SK-N-SH (cell line): ENCODE measurements around the gene VN1R5. TPM values are rescaled to one million over a fixed set of nuclear protein-coding genes. Genes with fewer than 3 reads are reported as not detected.
"Not testable (repeated sequence)": the region's sequence is repeated elsewhere in the genome, so short reads cannot be mapped to it uniquely, and the experiment has no call there.

ENCODE experiments used
- CTCF ChIA-PET: fragments of 300-600, 350-600 bp; formaldehyde crosslinking; extraction: SDS; loops from one replicate; lab custom pipeline; 2021; lab: Yijun Ruan, JAX
- POLR2A ChIA-PET: fragments of 350-600 bp; sonication (Branson Sonifier 250); formaldehyde crosslinking; extraction: SDS; loops from one replicate; lab custom pipeline; 2020; ENCODE audit warnings: antibody characterized with exemption, inconsistent platforms; lab: Yijun Ruan, JAX
- DNase-seq: peaks from one replicate; pipeline ENCODE4 v3.0.0; 2012
- H2AFZ ChIP-seq: fragments of 200-600 bp; sonication (generic); 2 replicates; pipeline ENCODE4 v1.8.1; 2016; ENCODE audit warnings: antibody characterized with exemption, mild to moderate bottlenecking, low read depth
- H3F3A ChIP-seq: fragments of 200-600 bp; sonication (generic); replicated peaks from 2 replicates; pipeline ENCODE3; 2016; ENCODE audit warnings: antibody characterized with exemption, mild to moderate bottlenecking; ENCODE audit not compliant: insufficient read depth
- H3K27ac ChIP-seq, 2 experiments: fragments of 200-500 bp in 1 of 2; fragments of 200-600 bp in 1 of 2; sonication (Bioruptor generic) in 1 of 2; sonication (generic), shearing (Covaris generic) in 1 of 2; 2 replicates each; pipeline versions ENCODE4 v1.5.1 to v1.6.1; 2014 to 2016; ENCODE audit warnings: low read depth in 2 of 2, inconsistent platforms in 1 of 2, low read length in 1 of 2, mild to moderate bottlenecking in 1 of 2, mixed read lengths in 1 of 2
- H3K27me3 ChIP-seq: fragments of 200-600 bp; sonication (generic), shearing (Covaris generic); 2 replicates; pipeline ENCODE4 v1.6.1; 2016; ENCODE audit warnings: mixed run types; ENCODE audit not compliant: insufficient read depth
- H3K36me3 ChIP-seq, 2 experiments: fragments of 200-500 bp in 1 of 2; fragments of 200-600 bp in 1 of 2; sonication (Bioruptor generic) in 1 of 2; sonication (generic) in 1 of 2; replicated peaks in 1 of 2; 2 replicates each; pipeline versions ENCODE3 to v1.5.1; 2014 to 2016; ENCODE audit warnings: low read length in 1 of 2, mild to moderate bottlenecking in 1 of 2; ENCODE audit not compliant: insufficient read depth in 2 of 2, control insufficient read depth in 1 of 2
- H3K4me1 ChIP-seq, 2 experiments: fragments of 200-500 bp in 1 of 2; fragments of 200-600 bp in 1 of 2; sonication (Bioruptor generic) in 1 of 2; sonication (generic), shearing (Covaris generic) in 1 of 2; 2 replicates each; pipeline versions ENCODE4 v1.5.1 to v1.6.1; 2014 to 2016; ENCODE audit warnings: low read depth in 1 of 2, low read length in 1 of 2, mixed run types in 1 of 2; ENCODE audit not compliant: insufficient read depth in 2 of 2, control insufficient read depth in 1 of 2
- H3K4me2 ChIP-seq: fragments of 200-600 bp; sonication (generic), shearing (Covaris generic); 2 replicates; pipeline ENCODE4 v1.6.1; 2017; ENCODE audit warnings: mixed run types
- H3K4me3 ChIP-seq, 2 experiments: fragments of 200-500 bp in 1 of 2; fragments of 200-600 bp in 1 of 2; sonication (Bioruptor generic) in 1 of 2; sonication (generic), shearing (Covaris generic) in 1 of 2; 2 replicates each; pipeline versions ENCODE4 v1.5.1 to v1.8.1; 2014 to 2016; ENCODE audit warnings: low read depth in 2 of 2, inconsistent platforms in 1 of 2, low read length in 1 of 2, mild to moderate bottlenecking in 1 of 2, mixed read lengths in 1 of 2, moderate library complexity in 1 of 2
- H3K79me2 ChIP-seq: fragments of 200-600 bp; sonication (generic); 2 replicates; pipeline ENCODE4 v1.8.1; 2017; ENCODE audit warnings: mild to moderate bottlenecking; ENCODE audit not compliant: insufficient read depth
- H3K9ac ChIP-seq: fragments of 200-600 bp; sonication (generic); 2 replicates; pipeline ENCODE4 v1.6.1; 2017; ENCODE audit warnings: mixed run types
- H3K9me2 ChIP-seq: fragments of 200-600 bp; sonication (generic); 2 replicates; pipeline ENCODE4 v1.6.1; 2017; ENCODE audit warnings: mixed run types
- H3K9me3 ChIP-seq: fragments of 200-600 bp; sonication (generic); 2 replicates; pipeline ENCODE4 v1.6.1; 2017; ENCODE audit warnings: mixed run types, mild to moderate bottlenecking, moderate library complexity
- H4K20me1 ChIP-seq: fragments of 200-600 bp; sonication (generic); 2 replicates; pipeline ENCODE4 v1.6.1; 2017; ENCODE audit warnings: mild to moderate bottlenecking, mixed run types; ENCODE audit not compliant: insufficient read depth
- EZH2phosphoT487 ChIP-seq: fragments of 200-600 bp; sonication (generic); IDR thresholded peaks from 2 replicates; pipeline ENCODE4 v1.6.1; 2017; ENCODE audit warnings: low read depth, mixed run types, mild to moderate bottlenecking, antibody characterized with exemption, moderate library complexity, borderline replicate concordance
- GABPA ChIP-seq: IDR thresholded peaks from 2 replicates; pipeline ENCODE4 v1.4.0; 2012; ENCODE audit warnings: low read depth, mild to moderate bottlenecking
- GATA2 ChIP-seq: sonication (generic); formaldehyde crosslinking; IDR thresholded peaks from 2 replicates; pipeline ENCODE4 v1.5.0; 2020; ENCODE audit warnings: mild to moderate bottlenecking, missing genetic modification reagents
- JUND ChIP-seq: IDR thresholded peaks from 2 replicates; pipeline ENCODE4 v1.4.0; 2012
- MEF2A ChIP-seq: IDR thresholded peaks from 2 replicates; pipeline ENCODE4 v1.4.0; 2012; ENCODE audit warnings: low read depth, borderline replicate concordance
- POLR2AphosphoS5 ChIP-seq: IDR thresholded peaks from 2 replicates; pipeline ENCODE4 v1.6.1; 2012; ENCODE audit warnings: low read depth, low read length
- RCOR1 ChIP-seq: fragments of 150-350 bp; IDR thresholded peaks from 2 replicates; pipeline ENCODE4 v1.6.1; 2017; ENCODE audit warnings: antibody characterized with exemption, low read length
- REST ChIP-seq: IDR thresholded peaks from 2 replicates; pipeline ENCODE4 v1.6.1; 2012; ENCODE audit warnings: mild to moderate bottlenecking, low read depth, low read length, moderate library complexity
- TCF12 ChIP-seq: IDR thresholded peaks from 2 replicates; pipeline ENCODE4 v1.4.0; 2012
- USF2 ChIP-seq: fragments of 150-350 bp; IDR thresholded peaks from 2 replicates; pipeline ENCODE4 v1.6.1; 2017; ENCODE audit warnings: antibody characterized with exemption, low read length, low read depth, borderline replicate concordance
- ZBTB33 ChIP-seq: IDR thresholded peaks from 2 replicates; pipeline ENCODE4 v1.4.0; 2012; ENCODE audit warnings: low read depth, borderline replicate concordance
- WGBS: methylation state at CpG from one replicate; pipeline ENCODE4 v1.1.6; 2017; ENCODE audit warnings: low lambda C conversion rate; 5-methylcytosine and 5-hydroxymethylcytosine counted together
- polyA plus RNA-seq, 3 experiments: library from polyadenylated mRNA; depleted of rRNA; stranded (reverse); fragments of >200 nt; gene quantifications; 2 replicates each; pipeline ENCODE4 v1.2.3, GENCODE V29; 2012
- TF ChIP-seq, protein P1 (sequence below): IDR thresholded peaks from 2 replicates; pipeline ENCODE4 v1.4.0; 2012; ENCODE audit warnings: low read depth

Gene VN1R5
- polyA plus RNA-seq, 1 of the 3 experiments (the other 2 are of a cell fraction), result not detected

- H3F3A ChIP-seq, result peaks cover 5% of the 10 kb centered on the region
- no peak overlapping the region for H3K4me3 ChIP-seq
- H3K9ac ChIP-seq, result no peak overlapping the region
- 0 out of 2 replicates have a peak overlapping the region, but pooled peaks have one; percentile 40 for H2AFZ ChIP-seq
- no peaks in the 10 kb centered on the region; the same call in 1 of the 2 replicates for H3K27me3 ChIP-seq
- H3K27ac ChIP-seq, result no peak overlapping the region
- 19% methylated on average over 3 of the region's 3 CpGs for WGBS
- no peak overlapping the region for H3K4me2 ChIP-seq
- DNase-seq, result no peak
- no peaks in the 10 kb centered on the region for H4K20me1 ChIP-seq
- POLR2A ChIA-PET, result no interaction called here
- no peaks in the 10 kb centered on the region for H3K79me2 ChIP-seq
- no peaks in the 10 kb centered on the region for H3K9me3 ChIP-seq
- CTCF ChIA-PET, result no interaction called here
- TF ChIP-seq RCOR1 (no peak), GABPA (no peak), MEF2A (no peak), ZBTB33 (no peak), USF2 (no peak)
- TF ChIP-seq, protein P1, sequence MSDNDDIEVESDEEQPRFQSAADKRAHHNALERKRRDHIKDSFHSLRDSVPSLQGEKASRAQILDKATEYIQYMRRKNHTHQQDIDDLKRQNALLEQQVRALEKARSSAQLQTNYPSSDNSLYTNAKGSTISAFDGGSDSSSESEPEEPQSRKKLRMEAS, result no peak
- H3K4me1 ChIP-seq, result peaks cover 0 to 3% of the 10 kb centered on the region in 2 experiments; a peak in 2 of 4 replicates
- H3K9me2 ChIP-seq, result no peaks in the 10 kb centered on the region
- no peaks in the 10 kb centered on the region for H3K36me3 ChIP-seq
Observed at GRCh38 chr1:247216261-247216660, 39.6 kb upstream of the VN1R5 start.

DNA sequence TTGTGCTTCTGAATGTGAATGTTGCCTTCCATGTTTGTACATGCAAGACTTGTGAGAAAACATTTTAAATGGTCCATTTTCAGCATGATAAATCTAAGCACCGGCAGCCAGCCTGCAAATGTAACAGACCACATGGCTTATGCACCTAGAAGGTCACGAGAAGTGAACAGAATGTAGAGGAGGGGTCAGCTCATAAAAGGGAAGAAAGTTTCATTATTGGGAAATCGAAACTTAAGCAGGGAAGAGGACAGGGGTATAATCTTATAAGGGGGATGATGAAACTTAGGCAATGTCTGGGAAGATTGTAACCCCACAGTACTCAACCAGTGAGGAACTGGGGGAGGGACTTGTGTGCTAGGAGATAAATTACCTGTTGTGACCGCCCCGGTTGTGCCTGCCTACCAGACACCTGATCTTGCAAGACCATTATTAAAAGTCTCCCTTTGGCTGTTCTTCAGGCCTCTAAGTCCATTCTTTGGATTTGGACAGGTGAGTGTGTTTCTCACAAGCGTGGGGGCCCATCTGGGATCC, 37.7 kb upstream of the VN1R5 start:
- Histone ChIP-seq H3K4me1 (no peaks in the 10 kb centered on the region; a peak in 1 of 4 replicates), H3K36me3 (no peaks in the 10 kb centered on the region), H4K20me1 (no peaks in the 10 kb centered on the region), H3K9me3 (no peaks in the 10 kb centered on the region), H3F3A (peaks cover 1% of the 10 kb centered on the region), H3K27me3 (no peaks in the 10 kb centered on the region; the same call in 1 of the 2 replicates), H3K9me2 (no peaks in the 10 kb centered on the region), H3K9ac (no peak overlapping the region), H3K4me3 (no peak overlapping the region), H3K27ac (no peak overlapping the region), H3K79me2 (no peaks in the 10 kb centered on the region), H3K4me2 (no peak overlapping the region), H2AFZ (no peak overlapping the region)
- DNase-seq, result no peak
- WGBS, result 27% methylated on average over 5 of the region's 6 CpGs
- TF ChIP-seq RCOR1 (no peak), ZBTB33 (no peak), JUND (no peak), TCF12 (no peak), REST (no peak), POLR2AphosphoS5 (no peak), MEF2A (no peak), GABPA (no peak), EZH2phosphoT487 (no peak), GATA2 (CRISPR knock-in tag) (no peak)
- POLR2A ChIA-PET, result no interaction called here
- CTCF ChIA-PET, result no interaction called here

- H3K4me1 ChIP-seq, result not testable (repeated sequence)
- WGBS, result 43% methylated on average over 7 of the region's 30 CpGs
Observed at GRCh38 chr1:247220280-247220679, 35.6 kb upstream of the VN1R5 start.

More at GRCh38 chr1:247220280-247220679, 35.6 kb upstream of the VN1R5 start:
- H3K27me3 ChIP-seq, DNase-seq, CTCF ChIA-PET, H4K20me1 ChIP-seq, H3K4me2 ChIP-seq, H3K79me2 ChIP-seq, H3F3A ChIP-seq, H2AFZ ChIP-seq, H3K9ac ChIP-seq, H3K9me3 ChIP-seq, H3K27ac ChIP-seq, H3K9me2 ChIP-seq, H3K4me3 ChIP-seq, POLR2A ChIA-PET, H3K36me3 ChIP-seq: not testable (repeated sequence)
